Heart left ventricle (tissue), 13 donors: ENCODE measurements around the gene PIGL.

Experiments
- POLR2A ChIP-seq, 2 donors: fragments of 450-650 bp; IDR thresholded peaks; one replicate each; pipeline ENCODE4 v1.6.1; 2017; ENCODE audit warnings: antibody characterized with exemption in 2 of 2, mild to moderate bottlenecking in 2 of 2, moderate library complexity in 2 of 2
- TF ChIP-seq, protein P1 (sequence below), 12 donors: fragments of 200-600 bp; sonication (generic) in 4 of 12; IDR thresholded peaks; one replicate each; pipeline versions ENCODE4 v1.5.0 to v1.8.0; 2018 to 2022; ENCODE audit warnings: antibody characterized with exemption in 12 of 12, mild to moderate bottlenecking in 5 of 12
- donor health status: ischemic (EF 13 %, LVEDD 7.1; RV severe dilation, severe dysfunction).
- donor health status: DM: no; HTN: yes; CAD: no.
- donor health status: DM: no; HTN: no; CAD: no.
- donor health status: ischemic (EF 25% LVEDD 6.9; RV normal size, moderate dysfunction).
- donor health status: ischemic (EF 25% LVEDD 5.7; RV mildly dilated, moderate dysfunction).
- donor health status: ischemic (EF 35%, LVEDD 5.7; RV mildly dilated, moderate dysfunction).
- donor health status: nonischemic (EF 11% LVEDD 7.7; RV severe dilation, severe dysfunction).
- donor health status: DM: yes; HTN: yes; CAD: no.
- donor health status: PGD.
- donor health status: ischemic (EF 29% LVEDD 5.4; RV normal size, mild dysfunction).
- donor health status: nonischemic (EF 23%, LVEDD 6.1; RV moderate dilation, normal function).

DNA sequence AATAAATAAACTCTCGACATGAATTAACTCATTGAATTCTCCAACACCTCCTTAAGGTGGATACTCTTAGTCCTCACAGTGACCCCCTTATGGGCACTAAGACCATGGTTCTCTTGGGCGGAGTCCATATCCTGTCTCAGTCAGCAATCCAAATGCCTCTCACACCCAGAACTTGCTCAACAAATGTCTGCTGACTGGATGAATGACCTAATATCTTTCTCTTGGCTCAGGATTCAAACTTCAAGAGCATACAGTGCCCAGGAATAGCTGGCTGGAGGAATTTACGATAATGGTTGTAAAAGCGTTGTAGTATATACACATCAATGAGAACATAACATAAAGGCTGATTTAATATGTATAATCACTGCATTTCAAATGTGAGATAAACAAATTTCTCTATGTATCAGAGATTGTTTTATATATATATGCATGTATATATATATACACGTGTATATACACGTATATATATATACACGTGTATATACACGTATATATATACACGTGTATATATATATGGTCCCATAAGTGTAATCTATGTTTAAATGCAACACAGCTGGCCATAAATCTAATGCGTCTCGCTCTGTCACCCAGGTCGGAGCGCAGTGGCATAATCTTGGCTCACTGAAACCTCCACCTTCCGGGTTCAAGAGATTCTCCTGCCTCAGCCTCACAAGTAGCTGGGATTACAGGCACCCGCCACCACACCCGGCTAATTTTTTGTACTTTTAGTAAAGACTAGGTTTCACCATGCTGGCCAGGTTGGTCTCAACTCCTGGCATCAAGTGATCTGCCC lies 157.3 kb downstream of the PIGL start:
- TF ChIP-seq, protein P1, sequence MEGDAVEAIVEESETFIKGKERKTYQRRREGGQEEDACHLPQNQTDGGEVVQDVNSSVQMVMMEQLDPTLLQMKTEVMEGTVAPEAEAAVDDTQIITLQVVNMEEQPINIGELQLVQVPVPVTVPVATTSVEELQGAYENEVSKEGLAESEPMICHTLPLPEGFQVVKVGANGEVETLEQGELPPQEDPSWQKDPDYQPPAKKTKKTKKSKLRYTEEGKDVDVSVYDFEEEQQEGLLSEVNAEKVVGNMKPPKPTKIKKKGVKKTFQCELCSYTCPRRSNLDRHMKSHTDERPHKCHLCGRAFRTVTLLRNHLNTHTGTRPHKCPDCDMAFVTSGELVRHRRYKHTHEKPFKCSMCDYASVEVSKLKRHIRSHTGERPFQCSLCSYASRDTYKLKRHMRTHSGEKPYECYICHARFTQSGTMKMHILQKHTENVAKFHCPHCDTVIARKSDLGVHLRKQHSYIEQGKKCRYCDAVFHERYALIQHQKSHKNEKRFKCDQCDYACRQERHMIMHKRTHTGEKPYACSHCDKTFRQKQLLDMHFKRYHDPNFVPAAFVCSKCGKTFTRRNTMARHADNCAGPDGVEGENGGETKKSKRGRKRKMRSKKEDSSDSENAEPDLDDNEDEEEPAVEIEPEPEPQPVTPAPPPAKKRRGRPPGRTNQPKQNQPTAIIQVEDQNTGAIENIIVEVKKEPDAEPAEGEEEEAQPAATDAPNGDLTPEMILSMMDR (IDR thresholded peaks at IDR 0.05): no peak
- no peak for TF ChIP-seq POLR2A (IDR thresholded peaks at IDR 0.05)
